ENCODE data around the gene ATF7. TPM values are rescaled to one million over a fixed set of nuclear protein-coding genes. Genes with fewer than 3 reads are reported as not detected.

The ATF7 gene
- total and polyA plus RNA-seq, 2 of the 4 experiments (the other 2 are of a cell fraction), result 7.0 to 16.3 TPM

- no peak overlapping the region for H3K9ac ChIP-seq (ENCODE audit: low read depth, low read length)
- ATAC-seq (ENCODE audit: low read depth) (no peak), DNase-seq (no peak)
- no peak overlapping the region for H2BK120ac ChIP-seq (ENCODE audit: low read depth, low read length)
- intact Hi-C loops (cut with micrococcal nuclease), result no loop called here
- in situ Hi-C loops (cut with MboI; ENCODE audit: low sequenced_read_pairs), result no loop called here
- no TSS peak for BruUV-seq (replicated peaks)
- no peak overlapping the region for H2AK5ac ChIP-seq (ENCODE audit: low read depth, low read length)
- H3K36me3 ChIP-seq (ENCODE audit: control insufficient read depth, insufficient read depth, low read length), result no peaks in the 10 kb centered on the region
- dilution Hi-C loops (cut with HindIII; ENCODE audit: low sequenced_read_pairs, unreplicated experiment), result no loop called here
- no CpG with 5 or more reads among the region's 5 CpGs for WGBS, 2 experiments (ENCODE audit: extremely low coverage in 2 of 2, insufficient read length in 1 of 2)
- H3K79me1 ChIP-seq (ENCODE audit: low read depth in 1 of 2, low read length in 2 of 2), result no peaks in the 10 kb centered on the region
- CTCF ChIA-PET, result interaction anchor here (0.6 kb wide), 2 partner anchors 8 to 9 kb away, joined by 3 to 7 read pairs; no protein-coding TSS in a partner anchor
- no peak overlapping the region for H3K4me3 ChIP-seq (ENCODE audit: insufficient read depth, low read depth, low read length)
- no peak overlapping the region for H3K56ac ChIP-seq (ENCODE audit: extremely low read depth, insufficient read depth, low read length)
- no peaks in the 10 kb centered on the region for H4K20me1 ChIP-seq (ENCODE audit: insufficient read depth, low read length)
- H3K14ac ChIP-seq (replicated peaks; ENCODE audit: low read depth, low read length), result no peak overlapping the region
- no peak overlapping the region for H2AK9ac ChIP-seq (replicated peaks; ENCODE audit: low read depth, low read length, poor library complexity)
- TF ChIP-seq RCOR1 (IDR thresholded peaks at IDR 0.05; ENCODE audit: insufficient replicate concordance, low read length) (no peak), RFX5 (IDR thresholded peaks at IDR 0.05; ENCODE audit: low read depth, low read length) (no peak), CHD1 (IDR thresholded peaks at IDR 0.05; ENCODE audit: low read depth, low read length) (no peak), RAD21 (IDR thresholded peaks at IDR 0.05; ENCODE audit: low read length) (no peak), BHLHE40 (IDR thresholded peaks at IDR 0.05; ENCODE audit: low read depth, low read length) (no peak), SMC3 (IDR thresholded peaks at IDR 0.05; ENCODE audit: low read depth, low read length) (no peak), CEBPB (IDR thresholded peaks at IDR 0.05; ENCODE audit: low read depth, low read length) (no peak), NFE2L2 (IDR thresholded peaks at IDR 0.05; ENCODE audit: low read depth, low read length) (no peak), CTCF (conservative IDR thresholded peaks at IDR 0.05; ENCODE audit: low read depth, low read length) (no peak)
- no peaks in the 10 kb centered on the region for H3K4me1 ChIP-seq (ENCODE audit: control insufficient read depth, insufficient read depth, low read length)
- H4K91ac ChIP-seq (ENCODE audit: insufficient read depth, low read depth, low read length), result no peak overlapping the region
- no peaks in the 10 kb centered on the region for H3K9me1 ChIP-seq (ENCODE audit: insufficient read depth, low read length)
- no peak overlapping the region for H2BK15ac ChIP-seq (ENCODE audit: low read depth, low read length)
- no peak overlapping the region for H3K27ac ChIP-seq (ENCODE audit: insufficient read depth, low read length)
- no peaks in the 10 kb centered on the region for H3K9me3 ChIP-seq (ENCODE audit: control insufficient read depth, insufficient read depth, low read length)
- no peak overlapping the region for H4K5ac ChIP-seq (ENCODE audit: low read depth, low read length)
- POLR2A ChIA-PET (ENCODE audit: unreplicated experiment), result no interaction called here
- no peak overlapping the region for H3K23ac ChIP-seq (ENCODE audit: low read depth, low read length)
- H2BK5ac ChIP-seq (ENCODE audit: low read depth, low read length, poor library complexity, severe bottlenecking), result no peak overlapping the region
- no peak overlapping the region for H3K4me2 ChIP-seq (ENCODE audit: low read depth, low read length)
- no peak overlapping the region for H3K4ac ChIP-seq (ENCODE audit: low read depth, low read length)
- no peaks in the 10 kb centered on the region; the same call in 1 of the 2 replicates for H3K27me3 ChIP-seq (ENCODE audit: control insufficient read depth, insufficient read depth, low read length)
- H2BK20ac ChIP-seq (ENCODE audit: low read depth, low read length), result no peak overlapping the region
- H2AFZ ChIP-seq (replicated peaks; ENCODE audit: low read length, poor library complexity), result no peak overlapping the region
- H3K18ac ChIP-seq (ENCODE audit: low read depth, low read length), result no peak overlapping the region
- no peak overlapping the region for H4K8ac ChIP-seq (ENCODE audit: low read depth in 2 of 2, low read length in 2 of 2)
These were observed 17.2 kb upstream of the ATF7 start for GRCh38 chr12:53643232-53643979.

Measured in IMR-90 (cell line).